CD4-positive, alpha-beta T cell (primary cell): Measurements from ENCODE around the gene SOX13. TPM values are rescaled to one million over a fixed set of nuclear protein-coding genes. Genes with fewer than 3 reads are reported as not detected.

Experiments
- ATAC-seq: fragments of 200-7000 bp; cut with Tn5 transposase; one replicate; pipeline ENCODE4 v1.10.0; 2022; ENCODE audit warnings: mild to moderate bottlenecking; ENCODE audit not compliant: poor library complexity
- CTCF ChIA-PET: fragments of 350-600 bp; sonication (Branson Sonifier 250); formaldehyde crosslinking; loops from one replicate; lab custom pipeline; 2021; ENCODE audit warnings: antibody characterized with exemption, inconsistent platforms; lab: Charles Lee
- POLR2A ChIA-PET: fragments of 350-600 bp; sonication (Branson Sonifier 250); formaldehyde crosslinking; loops from one replicate; lab custom pipeline; 2021; ENCODE audit warnings: antibody characterized with exemption, inconsistent platforms; lab: Charles Lee
- DNase-seq, 14 experiments: peaks; one replicate each; pipeline ENCODE4 v3.0.0-alpha.2; 2013 to 2020; ENCODE audit warnings: mixed read lengths in 2 of 14
- H3K27ac ChIP-seq, 2 donors: one replicate each; pipeline versions ENCODE4 v1.5.1 to v1.7.0; 2013; ENCODE audit warnings: low read length in 2 of 2, low read depth in 1 of 2, mild to moderate bottlenecking in 1 of 2
- H3K27me3 ChIP-seq, 2 experiments: 1 replicate in 1 of 2; 2 replicates in 1 of 2; pipeline versions ENCODE4 v1.6.1 to v1.7.0; 2013; ENCODE audit warnings: low read length in 2 of 2, control low read depth in 1 of 2, mild to moderate bottlenecking in 1 of 2, moderate library complexity in 1 of 2; ENCODE audit not compliant: insufficient read depth in 2 of 2, control insufficient read depth in 1 of 2
- H3K36me3 ChIP-seq: one replicate; pipeline ENCODE4 v1.6.1; 2013; ENCODE audit warnings: low read length, control low read depth; ENCODE audit not compliant: insufficient read depth
- H3K4me1 ChIP-seq: one replicate; pipeline ENCODE4 v1.6.1; 2013; ENCODE audit warnings: low read length, control low read depth; ENCODE audit not compliant: insufficient read depth
- H3K4me3 ChIP-seq: one replicate; pipeline ENCODE4 v1.5.1; 2013; ENCODE audit warnings: mild to moderate bottlenecking, low read length, moderate library complexity
- H3K9me3 ChIP-seq, 2 experiments: 1 replicate in 1 of 2; 2 replicates in 1 of 2; pipeline versions ENCODE4 v1.6.1 to v1.7.0; 2013; ENCODE audit warnings: low read length in 2 of 2, mild to moderate bottlenecking in 2 of 2, control low read depth in 1 of 2, moderate library complexity in 1 of 2; ENCODE audit not compliant: control insufficient read depth in 1 of 2, insufficient read depth in 1 of 2
- H3K27ac Mint-ChIP-seq: one replicate; pipeline ENCODE4 v1.8.0; 2020; ENCODE audit warnings: mixed read lengths
- H3K27me3 Mint-ChIP-seq: one replicate; pipeline ENCODE4 v1.8.0; 2021; ENCODE audit warnings: mixed read lengths
- H3K36me3 Mint-ChIP-seq: one replicate; pipeline ENCODE4 v1.8.0; 2021; ENCODE audit warnings: low read depth, mixed read lengths
- H3K4me1 Mint-ChIP-seq: one replicate; pipeline ENCODE4 v1.8.0; 2021; ENCODE audit warnings: low read depth, mixed read lengths
- H3K4me3 Mint-ChIP-seq: one replicate; pipeline ENCODE4 v1.8.0; 2020; ENCODE audit warnings: mild to moderate bottlenecking, mixed read lengths
- H3K9me3 Mint-ChIP-seq: one replicate; pipeline ENCODE4 v1.8.0; 2020; ENCODE audit warnings: mixed read lengths
- CTCF ChIP-seq: fragments of 200-600 bp; IDR thresholded peaks from one replicate; pipeline ENCODE4 v1.8.0; 2022; ENCODE audit warnings: antibody characterized with exemption, mild to moderate bottlenecking
- intact Hi-C, 2 experiments: fragments of 100-400 bp; cut with DNase I in 1 of 2; cut with micrococcal nuclease in 1 of 2; formaldehyde crosslinking; loops; one replicate each; pipeline versions ENCODE4 v1.15.1 to v1.9.0; 2023 to 2025; cut with DNase I, micrococcal nuclease
- total RNA-seq, 174 experiments: library from RNA in 2 of 174; stranded (reverse) in 2 of 174; gene quantifications; one replicate each; pipeline ENCODE4 v1.2.3 and lab custom pipeline; 2021 to 2026

The SOX13 gene
- total RNA-seq, 2 experiments from 2014 or later: 1.8 to 1.9 TPM

GRCh38 chr1:204151552-204152309 is 78.8 kb downstream of the SOX13 start, which contains the start of gene ETNK2:
Gene ETNK2 (minus strand): TSS chr1:204152044. CDS start chr1:204151852, 192 bp downstream.
- Mint-ChIP-seq H3K4me1 (peaks cover 11% of the 10 kb centered on the region), H3K27ac (peak within 1 kb of the TSS; percentile 49), H3K4me3 (peak within 1 kb of the TSS; percentile 81), H3K36me3 (no peaks in the 10 kb centered on the region), H3K27me3 (peaks cover 6% of the 10 kb centered on the region), H3K9me3 (no peaks in the 10 kb centered on the region)
- ChIA-PET POLR2A (interaction anchor here (0.7 to 1.2 kb wide), 4 partner anchors 14 to 387 kb away, joined by 3 read pairs; partner anchors contain the start of gene LAX1), CTCF (interaction anchor here (1.3 to 2.6 kb wide), 2 partner anchors 11 to 23 kb away, joined by 3 to 6 read pairs; no protein-coding TSS in a partner anchor)
- peak; percentile 22 to 81 (median 48) for DNase-seq
- Histone ChIP-seq H3K27ac (no peak within 1 kb of the TSS), H3K36me3 (no peaks in the 10 kb centered on the region), H3K27me3 (peaks cover 0 to 7% of the 10 kb centered on the region in 2 experiments), H3K9me3 (no peaks in the 10 kb centered on the region), H3K4me3 (peak within 1 kb of the TSS; percentile 65), H3K4me1 (peaks cover 18% of the 10 kb centered on the region)
- intact Hi-C loops: loop anchor here in 1 of 2 experiments (10.0 kb wide), 1 partner anchor 653 kb away; no protein-coding TSS in a partner anchor
- no peak for TF ChIP-seq CTCF
- peak; percentile 86 for ATAC-seq

GRCh38 chr1:204152310-204153044 is 79.6 kb downstream of the SOX13 start:
- DNase-seq (peak in 1 of 14 experiments; percentile 10), ATAC-seq (peak; percentile 1)
- H3K27ac Mint-ChIP-seq: peak overlapping the region; percentile 49
- H3K27me3 ChIP-seq: peaks cover 0 to 7% of the 10 kb centered on the region in 2 experiments
- peak overlapping the region; percentile 78 for H3K4me3 Mint-ChIP-seq
- H3K4me1 ChIP-seq: peaks cover 18% of the 10 kb centered on the region
- H3K27me3 Mint-ChIP-seq: peaks cover 8% of the 10 kb centered on the region
- H3K36me3 Mint-ChIP-seq: no peaks in the 10 kb centered on the region
- ChIA-PET CTCF (interaction anchor here (1.3 to 2.6 kb wide), 2 partner anchors 10 to 23 kb away, joined by 3 to 6 read pairs; no protein-coding TSS in a partner anchor), POLR2A (interaction anchor here (1.2 kb wide), 1 partner anchor 387 kb away, joined by 3 read pairs; the partner anchor contains the start of gene LAX1)
- H3K9me3 ChIP-seq: no peaks in the 10 kb centered on the region
- TF ChIP-seq CTCF: no peak
- H3K4me3 ChIP-seq: peak overlapping the region; percentile 58
- no peaks in the 10 kb centered on the region for H3K9me3 Mint-ChIP-seq
- no peak overlapping the region for H3K27ac ChIP-seq
- intact Hi-C loops: loop anchor here in 1 of 2 experiments (10.0 kb wide), 1 partner anchor 652 kb away; no protein-coding TSS in a partner anchor
- peaks cover 11% of the 10 kb centered on the region for H3K4me1 Mint-ChIP-seq
- H3K36me3 ChIP-seq: no peaks in the 10 kb centered on the region

GRCh38 chr1:204153667-204154066 is 80.8 kb downstream of the SOX13 start:
- ChIA-PET CTCF (no interaction called here), POLR2A (no interaction called here)
- Mint-ChIP-seq H3K27me3 (peaks cover 11% of the 10 kb centered on the region), H3K4me3 (peak overlapping the region; percentile 54), H3K36me3 (no peaks in the 10 kb centered on the region), H3K9me3 (no peaks in the 10 kb centered on the region), H3K27ac (no peak overlapping the region), H3K4me1 (peaks cover 11% of the 10 kb centered on the region)
- DNase-seq (peak in 1 of 14 experiments; percentile 8), ATAC-seq (no peak)
- Histone ChIP-seq H3K27ac (no peak overlapping the region), H3K9me3 (no peaks in the 10 kb centered on the region), H3K36me3 (no peaks in the 10 kb centered on the region), H3K4me3 (no peak overlapping the region), H3K4me1 (peaks cover 18% of the 10 kb centered on the region), H3K27me3 (peaks cover 0 to 7% of the 10 kb centered on the region in 2 experiments)
- intact Hi-C loops: loop anchor here in 1 of 2 experiments (10.0 kb wide), 1 partner anchor 651 kb away; no protein-coding TSS in a partner anchor
- TF ChIP-seq CTCF: no peak
